PC-3 (cell line): Measurements from ENCODE around the gene KRT7. TPM values are rescaled to one million over a fixed set of nuclear protein-coding genes. Genes with fewer than 3 reads are reported as not detected.

ENCODE experiments used
- ATAC-seq: fragments of 200-7000 bp; cut with Tn5 transposase; 2 replicates; pipeline ENCODE4 v1.9.1; 2020; ENCODE audit warnings: mild to moderate bottlenecking, moderate library complexity
- BruUV-seq: library from RNA; stranded (reverse); fragments of 400-500 nt; replicated peaks from 2 replicates; lab custom pipeline; 2021; lab: Mats Ljungman, UMichigan
- CTCF ChIA-PET: fragments of 300-600 bp; sonication (Branson Sonifier 250); formaldehyde crosslinking; loops from one replicate; lab custom pipeline; 2022; ENCODE audit warnings: antibody characterized with exemption; lab: Charles Lee
- POLR2A ChIA-PET: fragments of 300-600 bp; sonication (Branson Sonifier 250); formaldehyde crosslinking; loops from one replicate; lab custom pipeline; 2022; ENCODE audit warnings: antibody characterized with exemption; ENCODE audit not compliant: unreplicated experiment; lab: Charles Lee
- DNase-seq: peaks from one replicate; pipeline ENCODE4 v3.0.0-alpha.2; 2015
- H2AFZ ChIP-seq: fragments of 300-600 bp; sonication (generic); 2 replicates; pipeline ENCODE4 v1.6.0; 2016; ENCODE audit warnings: antibody characterized with exemption, low read length
- H3F3A ChIP-seq: fragments of 300-600 bp; sonication (generic); one replicate; pipeline ENCODE4 v1.6.0; 2017; ENCODE audit warnings: antibody characterized with exemption, low read length, control low read depth, mild to moderate bottlenecking; ENCODE audit not compliant: unreplicated experiment
- H3K27ac ChIP-seq: fragments of 300-600 bp; sonication (generic); 2 replicates; pipeline ENCODE4 v1.5.1; 2016; ENCODE audit warnings: mild to moderate bottlenecking, low read length
- H3K27me3 ChIP-seq: fragments of 300-600 bp; sonication (generic); 2 replicates; pipeline ENCODE4 v1.6.1; 2016; ENCODE audit warnings: low read length, mixed read lengths
- H3K36me3 ChIP-seq: fragments of 300-600 bp; sonication (generic); 2 replicates; pipeline ENCODE4 v1.6.1; 2016; ENCODE audit warnings: low read depth, mixed run types, low read length, mixed read lengths
- H3K4me1 ChIP-seq: fragments of 300-600 bp; sonication (generic); 2 replicates; pipeline ENCODE4 v1.5.1; 2016; ENCODE audit warnings: low read length; ENCODE audit not compliant: insufficient read depth
- H3K4me2 ChIP-seq: fragments of 300-600 bp; sonication (generic); 2 replicates; pipeline ENCODE4 v1.6.0; 2016; ENCODE audit warnings: low read length
- H3K4me3 ChIP-seq: fragments of 300-600 bp; sonication (generic); 2 replicates; pipeline ENCODE4 v1.5.1; 2016; ENCODE audit warnings: mild to moderate bottlenecking, low read length, mixed read lengths
- H3K79me2 ChIP-seq: fragments of 300-600 bp; sonication (generic); 2 replicates; pipeline ENCODE4 v1.6.1; 2017; ENCODE audit warnings: low read length, mixed read lengths
- H3K9ac ChIP-seq: fragments of 300-600 bp; sonication (generic); 2 replicates; pipeline ENCODE4 v1.6.0; 2016; ENCODE audit warnings: mild to moderate bottlenecking, low read length
- H3K9me2 ChIP-seq: fragments of 300-600 bp; sonication (generic); replicated peaks from 2 replicates; pipeline ENCODE4 v1.6.1; 2016; ENCODE audit warnings: mixed run types, low read length, mixed read lengths
- H3K9me3 ChIP-seq: fragments of 300-600 bp; sonication (generic); 2 replicates; pipeline ENCODE4 v1.6.1; 2016; ENCODE audit warnings: low read length, mixed read lengths
- H4K20me1 ChIP-seq: fragments of 300-600 bp; sonication (generic); 2 replicates; pipeline ENCODE4 v1.6.1; 2016; ENCODE audit warnings: low read length, mixed read lengths
- EZH2 ChIP-seq: fragments of 300-600 bp; sonication (generic); IDR thresholded peaks from one replicate; pipeline ENCODE4 v1.6.1; 2017; ENCODE audit warnings: antibody characterized with exemption, mild to moderate bottlenecking, low read length; ENCODE audit not compliant: unreplicated experiment
- EZH2phosphoT487 ChIP-seq: fragments of 300-600 bp; sonication (generic); IDR thresholded peaks from 2 replicates; pipeline ENCODE4 v1.6.1; 2018; ENCODE audit warnings: mild to moderate bottlenecking, antibody characterized with exemption, low read length, borderline replicate concordance
- intact Hi-C: fragments of 100-400 bp; cut with micrococcal nuclease; formaldehyde crosslinking; loops from 2 replicates; pipeline ENCODE4 v1.9.0; 2023
- total RNA-seq: library from RNA; depleted of rRNA; stranded (reverse); fragments of >200 nt; gene quantifications from 2 replicates; pipeline ENCODE4 v1.2.3, GENCODE V29; 2014
- TF ChIP-seq, protein P1 (sequence below): fragments of 300-600 bp; sonication (generic); conservative IDR thresholded peaks from 2 replicates; pipeline ENCODE4 v1.5.1; 2017; ENCODE audit warnings: antibody characterized with exemption, low read depth, mild to moderate bottlenecking, low read length

KRT7 gene
- total RNA-seq, 1 experiment from 2014 or later = 2,144 TPM

DNA sequence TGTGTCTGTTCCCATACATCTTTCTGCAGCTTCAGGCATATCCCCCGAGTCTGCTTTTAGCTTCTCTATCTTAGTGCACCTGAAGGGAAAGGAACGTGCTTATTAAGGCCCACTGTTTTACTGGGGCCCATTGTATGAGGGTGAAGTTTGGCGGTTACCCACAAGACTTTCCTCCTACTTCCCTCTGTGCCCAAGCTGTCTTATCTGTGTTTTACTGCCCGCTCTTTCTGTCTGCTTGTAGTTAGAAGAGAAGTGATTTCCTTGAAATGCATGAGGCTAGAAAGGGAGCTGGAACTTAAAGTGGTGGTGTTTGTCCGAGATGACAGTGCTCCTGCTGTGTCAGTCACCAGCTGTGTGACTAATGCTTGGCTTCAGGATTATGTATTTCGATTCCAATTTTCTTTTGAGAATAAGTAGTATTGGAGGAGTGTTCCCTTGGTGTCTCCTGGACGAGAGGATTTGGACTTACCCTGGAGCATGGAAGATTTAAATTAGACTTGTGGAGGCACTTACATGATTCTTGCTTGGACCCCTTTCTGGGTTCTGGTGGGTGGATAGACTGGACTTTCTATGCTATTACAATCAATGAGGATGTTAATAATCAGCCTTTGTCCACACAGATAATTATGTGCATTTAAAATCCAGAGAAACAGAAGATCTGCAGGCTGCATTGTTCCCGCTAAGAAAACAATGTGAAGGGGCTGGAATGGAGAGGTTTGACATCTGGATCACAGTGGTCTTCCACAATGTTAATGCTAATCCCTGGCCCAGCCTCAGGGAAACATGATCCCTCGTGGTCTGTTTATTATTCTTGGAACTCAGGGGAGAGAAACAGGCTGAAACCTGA is 27.5 kb downstream of the KRT7 start:
- ChIA-PET CTCF (no interaction called here), POLR2A (interaction anchor here (0.6 kb wide), 1 partner anchor 19 kb away, joined by 8 read pairs; no protein-coding TSS in a partner anchor)
- Histone ChIP-seq H3K27ac (peak overlapping the region; percentile 23; the same call in 1 of the 2 replicates), H3K36me3 (no peaks in the 10 kb centered on the region), H3K4me1 (peaks cover 17% of the 10 kb centered on the region), H3K4me2 (no peak overlapping the region), H2AFZ (no peak overlapping the region), H3K27me3 (no peaks in the 10 kb centered on the region), H3K9me3 (no peaks in the 10 kb centered on the region), H3K9me2 (no peaks in the 10 kb centered on the region), H3K79me2 (no peaks in the 10 kb centered on the region), H3K9ac (no peak overlapping the region), H3F3A (no peaks in the 10 kb centered on the region), H4K20me1 (no peaks in the 10 kb centered on the region), H3K4me3 (no peak overlapping the region)
- ATAC-seq = peak; percentile 49
- TF ChIP-seq, protein P1, sequence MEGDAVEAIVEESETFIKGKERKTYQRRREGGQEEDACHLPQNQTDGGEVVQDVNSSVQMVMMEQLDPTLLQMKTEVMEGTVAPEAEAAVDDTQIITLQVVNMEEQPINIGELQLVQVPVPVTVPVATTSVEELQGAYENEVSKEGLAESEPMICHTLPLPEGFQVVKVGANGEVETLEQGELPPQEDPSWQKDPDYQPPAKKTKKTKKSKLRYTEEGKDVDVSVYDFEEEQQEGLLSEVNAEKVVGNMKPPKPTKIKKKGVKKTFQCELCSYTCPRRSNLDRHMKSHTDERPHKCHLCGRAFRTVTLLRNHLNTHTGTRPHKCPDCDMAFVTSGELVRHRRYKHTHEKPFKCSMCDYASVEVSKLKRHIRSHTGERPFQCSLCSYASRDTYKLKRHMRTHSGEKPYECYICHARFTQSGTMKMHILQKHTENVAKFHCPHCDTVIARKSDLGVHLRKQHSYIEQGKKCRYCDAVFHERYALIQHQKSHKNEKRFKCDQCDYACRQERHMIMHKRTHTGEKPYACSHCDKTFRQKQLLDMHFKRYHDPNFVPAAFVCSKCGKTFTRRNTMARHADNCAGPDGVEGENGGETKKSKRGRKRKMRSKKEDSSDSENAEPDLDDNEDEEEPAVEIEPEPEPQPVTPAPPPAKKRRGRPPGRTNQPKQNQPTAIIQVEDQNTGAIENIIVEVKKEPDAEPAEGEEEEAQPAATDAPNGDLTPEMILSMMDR = no peak
- TF ChIP-seq EZH2 = no peak
- TF ChIP-seq EZH2phosphoT487 = no peak
- intact Hi-C loops = no loop called here
- BruUV-seq = no TSS peak
- peak; percentile 34 for DNase-seq

DNA sequence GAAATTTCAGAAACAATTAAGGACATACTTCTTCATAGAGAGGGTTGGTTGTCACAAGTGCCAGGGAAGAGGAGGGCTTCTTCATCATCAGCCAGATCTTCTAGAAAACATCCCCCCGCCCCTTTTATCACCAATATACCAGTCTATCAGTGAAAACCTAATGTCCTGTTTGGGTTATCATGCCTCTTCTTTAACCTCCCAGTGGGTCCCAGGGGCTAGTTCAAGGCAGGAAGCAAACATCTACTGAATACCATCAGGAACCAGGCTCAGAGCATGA is 28.1 kb downstream of the KRT7 start:
- Histone ChIP-seq H3K4me3 (no peak overlapping the region), H3K9ac (no peak overlapping the region), H3K9me3 (no peaks in the 10 kb centered on the region), H3K79me2 (no peaks in the 10 kb centered on the region), H3K9me2 (no peaks in the 10 kb centered on the region), H3K36me3 (no peaks in the 10 kb centered on the region), H3K4me2 (no peak overlapping the region), H3F3A (no peaks in the 10 kb centered on the region), H3K27ac (no peak overlapping the region), H4K20me1 (no peaks in the 10 kb centered on the region), H3K4me1 (peaks cover 17% of the 10 kb centered on the region), H2AFZ (no peak overlapping the region), H3K27me3 (no peaks in the 10 kb centered on the region)
- CTCF ChIA-PET = no interaction called here
- DNase-seq = no peak
- BruUV-seq = no TSS peak
- intact Hi-C loops = no loop called here
- POLR2A ChIA-PET = no interaction called here
- TF ChIP-seq EZH2phosphoT487 = no peak
- no peak for TF ChIP-seq EZH2
- TF ChIP-seq, protein P1 = no peak
- no peak for ATAC-seq

DNA sequence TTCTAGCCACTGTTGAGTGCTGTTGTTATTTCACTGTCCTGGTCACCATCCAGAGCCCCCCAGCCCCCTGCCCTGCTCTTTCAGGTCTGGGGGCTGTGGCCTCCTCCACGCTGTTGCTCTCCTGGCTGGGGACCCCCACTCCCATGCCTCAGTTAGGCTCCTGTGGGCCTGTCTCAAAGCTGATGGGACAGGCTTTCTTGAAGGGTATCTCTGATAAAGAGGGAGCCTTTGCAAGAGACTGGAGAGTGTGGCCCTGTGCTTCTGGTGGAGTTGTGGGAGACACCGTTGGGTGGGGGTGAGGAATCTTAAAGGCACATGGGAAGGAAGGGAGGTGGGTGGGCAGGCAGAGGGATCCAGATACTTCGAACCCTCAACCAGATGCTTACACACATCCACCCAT is 29.2 kb downstream of the KRT7 start:
- Histone ChIP-seq H3K4me1 (peaks cover 17% of the 10 kb centered on the region), H3K9me3 (no peaks in the 10 kb centered on the region), H3K36me3 (no peaks in the 10 kb centered on the region), H3K9ac (no peak overlapping the region), H3K4me3 (no peak overlapping the region), H3K27me3 (no peaks in the 10 kb centered on the region), H4K20me1 (no peaks in the 10 kb centered on the region), H3K27ac (no peak overlapping the region), H3F3A (no peaks in the 10 kb centered on the region), H3K79me2 (no peaks in the 10 kb centered on the region), H3K4me2 (no peak overlapping the region), H3K9me2 (no peaks in the 10 kb centered on the region), H2AFZ (no peak overlapping the region)
- TF ChIP-seq EZH2 (no peak), EZH2phosphoT487 (no peak)
- TF ChIP-seq, protein P1 = no peak
- ATAC-seq (no peak), DNase-seq (no peak)
- BruUV-seq = no TSS peak
- intact Hi-C loops = no loop called here
- ChIA-PET POLR2A (no interaction called here), CTCF (no interaction called here)
